GM13976 (cell line): Measurements from ENCODE around the gene AMER2.

Source experiments
- DNase-seq: peaks from one replicate; pipeline ENCODE4 v3.0.0; 2012; ENCODE audit warnings: low spot score
- CTCF ChIP-seq: IDR thresholded peaks from 2 replicates; pipeline ENCODE4 v1.5.1; 2012; ENCODE audit warnings: borderline replicate concordance, mild to moderate bottlenecking; ENCODE audit not compliant: insufficient read depth; ENCODE audit errors: extremely low read depth, missing control alignments, control extremely low read depth
- in situ Hi-C: fragments of 300-500 bp; cut with MboI; formaldehyde crosslinking; loops from one replicate; pipeline ENCODE4 v1.12.0; 2022; ENCODE audit warnings: low sequenced_read_pairs, mixed read lengths, inconsistent platforms; ENCODE audit not compliant: unreplicated experiment

AMER2 gene

GRCh38 chr13:25192936-25193335, 20.8 kb upstream of the AMER2 start:
- in situ Hi-C loops, result no loop called here

GRCh38 chr13:25192489-25192888, 20.4 kb upstream of the AMER2 start:
- in situ Hi-C loops, result no loop called here
- no peak for DNase-seq
- no peak for TF ChIP-seq CTCF

More at GRCh38 chr13:25192936-25193335, 20.8 kb upstream of the AMER2 start:
- DNase-seq, result no peak
- TF ChIP-seq CTCF, result no peak

- TF ChIP-seq CTCF, result no peak
- in situ Hi-C loops, result no loop called here
- no peak for DNase-seq
These were observed 20.0 kb upstream of the AMER2 start for GRCh38 chr13:25192052-25192451.

GRCh38 chr13:25190771-25191170, 18.7 kb upstream of the AMER2 start:
- DNase-seq, result no peak
- in situ Hi-C loops, result no loop called here
- TF ChIP-seq CTCF, result no peak

GRCh38 chr13:25190256-25190655, 18.2 kb upstream of the AMER2 start:
- TF ChIP-seq CTCF, result no peak
- no peak for DNase-seq
- in situ Hi-C loops, result no loop called here

GRCh38 chr13:25187596-25187995, 15.5 kb upstream of the AMER2 start:
- in situ Hi-C loops, result no loop called here
- TF ChIP-seq CTCF, result no peak
- DNase-seq, result no peak

GRCh38 chr13:25186187-25186586, 14.1 kb upstream of the AMER2 start:
- peak; percentile 62 for DNase-seq
- no peak for TF ChIP-seq CTCF
- in situ Hi-C loops, result no loop called here
